Measurements from ENCODE around the gene UPF3A.
"Not testable (repeated sequence)": the region's sequence is repeated elsewhere in the genome, so short reads cannot be mapped to it uniquely, and the experiment has no call there.

GRCh38 chr13:114352763-114353162 is 71.4 kb downstream of the UPF3A start:
- TF ChIP-seq EZH2 (IDR thresholded peaks at IDR 0.05); POLR2AphosphoS5 (IDR thresholded peaks at IDR 0.05; ENCODE audit: borderline replicate concordance, low read depth, low read length): not testable (repeated sequence)
